NCI-H187 treated with DMSO at 0.1 percent for 48 hours (cell line): Measurements from ENCODE around the gene HNRNPA2B1.
"Not testable (repeated sequence)": the region's sequence is repeated elsewhere in the genome, so short reads cannot be mapped to it uniquely, and the experiment has no call there.

ENCODE experiments used
- DNase-seq: peaks from one replicate; lab custom pipeline; 2025; lab: John Stamatoyannopoulos, UW

The HNRNPA2B1 gene

GRCh38 chr7:26166684-26167266 is 33.8 kb downstream of the HNRNPA2B1 start:
- no peak for DNase-seq

DNA sequence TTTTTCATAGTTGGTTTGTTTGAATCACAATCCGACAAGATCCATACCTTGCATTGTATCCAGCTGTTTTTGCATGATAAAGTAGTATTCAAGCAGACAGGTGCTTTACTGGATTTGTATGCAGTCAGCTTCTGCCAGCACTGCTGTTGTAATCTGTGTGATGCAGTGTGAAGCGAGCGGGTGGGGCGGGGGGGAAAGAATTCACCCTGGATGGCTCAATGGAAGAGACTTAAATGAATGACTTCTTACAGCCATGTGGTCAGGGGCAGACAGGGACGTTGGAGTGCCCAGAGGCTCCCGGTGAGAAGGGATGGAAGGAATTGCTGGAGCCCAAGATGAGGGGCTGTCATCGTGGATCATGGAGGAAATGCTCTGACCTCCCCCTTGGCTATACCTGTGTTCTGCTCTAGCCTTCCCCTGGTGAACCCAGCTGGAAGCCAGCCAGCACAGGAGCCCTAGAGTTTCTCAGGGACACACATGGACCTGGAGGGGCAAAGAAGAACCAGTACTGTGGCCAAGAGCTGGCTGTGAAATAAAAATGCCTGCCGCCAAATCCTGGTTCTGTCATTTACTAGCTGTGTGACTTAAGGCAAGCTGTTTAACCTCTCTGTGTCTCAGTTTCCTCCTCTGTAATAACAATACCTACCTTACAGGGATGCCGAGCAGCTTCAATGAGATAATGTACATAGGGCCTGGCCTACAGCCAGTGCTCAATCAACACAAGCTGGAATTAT is 34.4 kb downstream of the HNRNPA2B1 start:
- no peak for DNase-seq

- not testable (repeated sequence) for DNase-seq
Observed at GRCh38 chr7:26163804-26164203, 36.7 kb downstream of the HNRNPA2B1 start.

DNA sequence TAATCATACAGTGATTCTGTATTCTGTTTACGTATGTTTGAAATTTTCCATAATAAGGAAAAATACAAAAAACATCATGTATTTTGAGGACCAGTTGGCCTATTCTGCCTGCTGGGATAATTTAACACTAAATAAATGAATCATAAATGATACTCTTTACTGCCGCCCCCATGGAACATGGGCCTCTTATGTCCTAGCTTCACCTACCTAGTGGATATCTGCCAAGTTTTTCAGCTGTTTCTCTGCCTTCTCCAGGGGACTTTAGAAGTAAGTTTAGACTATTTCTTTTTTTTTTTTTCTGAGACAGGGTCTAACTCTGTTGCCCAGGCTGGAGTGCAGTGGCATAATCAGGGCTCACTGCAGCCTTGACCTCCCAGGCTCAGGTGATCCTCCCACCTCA is 38.1 kb downstream of the HNRNPA2B1 start:
- no peak for DNase-seq

- no peak for DNase-seq
Observed at GRCh38 chr7:26160896-26161295, 39.6 kb downstream of the HNRNPA2B1 start.

DNA sequence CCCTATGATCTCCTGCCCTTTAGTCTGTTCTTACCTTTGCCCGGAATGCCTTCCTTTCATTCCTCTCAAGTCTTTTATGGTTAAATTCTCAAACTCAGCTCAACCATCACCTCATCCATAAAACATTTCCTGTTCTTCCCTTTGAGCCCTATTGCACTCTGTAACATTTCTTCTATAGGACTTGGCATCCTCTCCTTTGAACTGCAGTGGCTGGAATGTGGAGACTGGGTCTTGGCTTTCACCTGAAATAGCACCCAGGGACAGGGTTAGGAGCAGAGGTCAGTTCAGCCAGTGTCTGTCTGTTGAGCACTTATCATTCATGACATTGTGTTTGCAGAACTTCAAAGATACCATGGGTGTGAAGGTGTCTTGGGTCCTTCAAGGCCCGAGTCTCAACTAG is 41.3 kb downstream of the HNRNPA2B1 start:
- no peak for DNase-seq

DNA sequence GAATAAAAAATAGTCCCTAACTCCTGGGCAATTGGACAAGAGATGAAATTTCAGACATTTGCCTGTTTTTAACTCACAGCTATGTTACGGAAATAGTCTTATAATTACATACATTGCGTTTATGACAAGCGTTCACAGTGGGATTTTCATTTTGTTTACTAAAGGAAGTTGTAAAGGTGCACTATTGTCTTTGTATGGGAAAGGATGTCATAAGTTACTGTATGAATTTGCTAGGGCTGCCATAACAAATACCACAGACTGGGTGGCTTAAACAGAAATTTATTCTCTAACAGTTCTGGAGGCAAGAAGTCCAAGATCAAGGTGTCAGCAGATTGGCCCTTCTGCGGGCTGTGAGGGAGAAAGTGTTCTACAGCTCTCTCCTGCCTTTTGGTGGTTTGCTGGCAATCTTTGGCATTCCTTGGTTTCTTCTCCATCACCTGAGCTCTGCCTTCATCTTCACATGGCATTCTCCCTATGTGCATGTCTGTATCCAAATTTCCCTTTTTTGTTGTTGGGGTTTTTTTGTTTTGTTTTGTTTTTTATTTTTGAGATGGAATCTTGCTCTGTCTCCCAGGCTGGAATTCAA is 42.9 kb downstream of the HNRNPA2B1 start:
- no peak for DNase-seq

DNA sequence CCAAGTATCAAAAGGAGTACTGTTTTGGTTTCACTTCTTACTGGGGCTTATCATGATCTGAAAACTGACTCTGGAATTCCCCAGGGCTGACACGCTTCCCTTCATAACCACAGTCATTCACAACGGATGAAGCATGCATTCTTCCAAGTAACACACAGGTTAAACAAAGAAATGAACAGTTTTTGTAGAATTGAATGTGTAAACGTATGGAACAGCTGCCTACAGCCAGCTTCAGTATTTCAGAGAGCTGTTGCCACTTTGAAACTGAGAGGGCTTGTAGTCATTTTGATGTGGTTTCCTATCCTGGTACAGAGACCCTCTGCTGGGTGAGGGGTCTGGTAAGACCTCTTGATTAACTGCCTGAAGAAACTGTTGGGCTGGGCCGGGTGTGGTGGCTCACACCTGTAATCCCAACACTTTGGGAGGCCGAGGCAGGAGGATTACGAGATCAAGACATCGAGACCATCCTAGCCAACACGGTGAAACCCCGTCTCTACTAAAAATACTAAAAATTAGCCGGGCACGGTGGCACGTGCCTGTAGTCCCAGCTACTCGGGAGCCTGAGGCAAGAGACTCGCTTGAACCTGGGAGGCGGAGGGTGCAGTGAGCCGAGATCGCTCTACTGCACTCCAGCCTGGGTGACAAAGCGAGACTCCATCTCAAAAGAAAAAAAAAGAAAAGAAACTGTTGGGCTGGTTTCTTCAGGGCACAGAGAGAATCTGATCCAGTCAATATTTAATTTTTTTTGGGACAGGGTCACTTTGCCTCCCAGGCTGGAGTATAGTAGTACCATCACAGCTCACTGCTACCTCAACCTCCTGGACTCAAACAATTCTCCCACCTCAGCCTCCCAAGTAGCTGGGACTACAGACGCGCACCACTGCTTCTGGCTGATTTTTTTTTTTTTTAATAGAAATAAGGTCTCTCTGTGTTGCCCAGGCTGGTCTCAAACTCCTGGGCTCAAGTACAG is 43.8 kb downstream of the HNRNPA2B1 start:
- no peak for DNase-seq

DNA sequence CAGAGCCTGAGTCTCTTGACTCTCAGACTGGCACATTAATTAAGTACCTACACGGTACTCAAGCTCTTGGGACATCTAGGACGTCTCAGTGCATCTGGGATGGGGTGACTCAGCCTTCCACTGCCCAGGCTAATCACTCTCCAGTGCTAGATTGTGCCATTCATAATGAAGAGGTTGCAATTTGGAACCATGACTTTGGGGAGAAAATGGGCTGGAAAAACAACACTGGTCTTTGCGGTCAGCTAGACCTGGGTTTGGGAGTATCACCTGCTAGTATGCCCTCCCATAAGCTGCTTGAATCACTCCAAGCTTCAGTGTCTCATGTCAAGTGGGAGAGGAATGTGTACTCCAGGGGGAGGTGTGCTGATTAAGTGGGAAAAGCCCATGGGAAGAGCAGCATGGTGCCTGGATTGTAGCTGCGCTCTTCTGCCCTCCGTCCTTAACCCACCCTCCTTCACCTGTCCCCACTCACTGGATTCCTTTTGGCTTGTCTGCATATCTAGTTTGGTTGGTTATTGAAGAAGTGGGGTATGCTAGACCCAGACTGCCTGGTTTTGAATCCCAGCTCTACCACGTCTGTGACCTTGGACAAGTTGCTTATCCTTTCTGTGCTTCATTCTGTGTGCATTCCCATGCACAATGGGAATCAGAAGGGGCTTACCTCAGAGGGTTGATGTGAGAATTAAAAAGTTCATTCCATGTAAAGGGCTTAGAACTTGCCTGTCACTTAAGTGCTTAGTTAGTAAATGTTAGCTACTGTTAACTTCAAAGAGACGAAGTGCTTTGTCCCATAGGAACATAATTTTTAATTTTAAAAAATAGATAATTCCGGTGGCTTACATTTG is 44.8 kb downstream of the HNRNPA2B1 start:
- DNase-seq: peak; percentile 80

GRCh38 chr7:26153823-26154783 is 46.4 kb downstream of the HNRNPA2B1 start:
- DNase-seq: no peak

DNA sequence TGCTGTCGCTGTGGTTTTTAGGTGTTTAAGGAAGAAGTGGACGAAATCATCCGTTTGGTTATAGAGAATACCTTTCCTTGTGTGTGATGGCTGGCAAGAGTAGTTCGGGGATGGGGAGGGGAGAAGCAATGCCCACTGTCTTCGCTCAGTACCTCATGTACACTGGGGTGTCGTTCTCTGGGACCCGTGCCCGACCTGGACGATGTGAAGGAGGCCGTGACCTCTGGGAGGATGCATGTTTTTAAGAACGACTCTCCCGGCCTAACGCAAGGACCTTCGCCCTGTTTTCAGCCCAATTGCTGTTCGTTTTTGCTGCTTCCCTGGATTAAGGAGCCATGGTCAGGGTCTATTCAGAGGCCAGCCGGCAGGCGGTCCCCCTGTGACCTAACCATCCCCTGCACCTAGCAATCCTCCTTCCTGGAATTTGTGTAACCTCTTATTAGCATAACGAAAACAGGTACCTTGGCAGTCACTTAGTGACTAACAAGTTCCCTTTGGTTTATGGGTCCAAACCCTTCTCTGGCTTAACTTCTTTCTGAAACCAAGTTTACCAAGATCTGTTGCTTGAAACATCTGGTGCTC is 47.2 kb downstream of the HNRNPA2B1 start:
- no peak for DNase-seq

- DNase-seq: not testable (repeated sequence)
Observed at GRCh38 chr7:26152782-26153240, 47.7 kb downstream of the HNRNPA2B1 start.

DNA sequence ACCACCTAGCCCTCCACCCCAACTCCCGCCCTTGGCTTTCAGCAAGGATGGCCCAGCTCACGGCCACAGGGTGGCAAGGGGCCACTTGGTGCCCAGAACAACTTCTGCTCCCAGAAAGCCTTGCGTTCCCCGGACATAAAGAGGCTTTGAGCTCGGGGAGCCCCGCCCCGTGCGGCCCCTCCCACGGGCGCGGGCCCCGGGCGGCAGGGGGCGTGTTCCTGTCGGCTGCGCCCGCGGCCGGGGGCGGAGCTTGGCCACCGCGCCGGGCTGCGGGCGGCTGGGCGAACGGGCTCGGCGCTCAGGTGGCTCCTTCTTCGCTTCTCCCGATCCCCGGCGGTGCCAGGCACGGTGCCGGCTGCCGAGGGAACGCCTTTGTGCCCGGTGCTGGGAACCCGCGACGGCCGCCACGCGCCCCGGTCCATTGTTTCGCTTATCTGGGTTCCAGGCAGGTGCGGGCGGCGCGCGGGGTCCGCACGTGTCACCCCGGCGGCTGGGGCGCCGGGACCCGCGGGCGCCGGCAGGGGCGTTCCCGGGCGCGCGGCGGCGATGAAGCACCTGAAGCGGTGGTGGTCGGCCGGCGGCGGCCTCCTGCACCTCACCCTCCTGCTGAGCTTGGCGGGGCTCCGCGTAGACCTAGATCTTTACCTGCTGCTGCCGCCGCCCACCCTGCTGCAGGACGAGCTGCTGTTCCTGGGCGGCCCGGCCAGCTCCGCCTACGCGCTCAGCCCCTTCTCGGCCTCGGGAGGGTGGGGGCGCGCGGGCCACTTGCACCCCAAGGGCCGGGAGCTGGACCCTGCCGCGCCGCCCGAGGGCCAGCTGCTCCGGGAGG is 48.4 kb downstream of the HNRNPA2B1 start, which contains the start of gene NFE2L3:
TSS of gene NFE2L3 (plus strand) at position 246 of the 829 bp plus-strand sequence. CDS start at position 547, 301 bp downstream.
- DNase-seq: peak; percentile 26

DNA sequence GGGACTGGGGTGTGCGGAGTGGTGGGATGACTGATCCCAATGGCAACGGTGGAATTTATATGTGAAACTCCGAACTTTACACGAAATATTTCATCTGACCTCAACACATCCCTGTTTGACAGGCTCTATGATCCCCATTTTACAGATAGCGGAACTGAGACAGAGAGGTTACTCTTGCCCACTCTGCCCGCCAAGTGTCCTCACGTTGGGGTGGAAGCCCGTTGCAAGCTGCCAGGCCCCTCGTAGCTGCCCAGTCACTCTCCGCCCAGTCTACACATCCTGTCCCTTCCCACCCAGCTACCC is 48.9 kb downstream of the HNRNPA2B1 start:
- DNase-seq: no peak

GRCh38 chr7:26151096-26151495 is 49.5 kb downstream of the HNRNPA2B1 start:
- DNase-seq: no peak

- DNase-seq: no peak
Observed at GRCh38 chr7:26149391-26149977, 51.1 kb downstream of the HNRNPA2B1 start.

DNA sequence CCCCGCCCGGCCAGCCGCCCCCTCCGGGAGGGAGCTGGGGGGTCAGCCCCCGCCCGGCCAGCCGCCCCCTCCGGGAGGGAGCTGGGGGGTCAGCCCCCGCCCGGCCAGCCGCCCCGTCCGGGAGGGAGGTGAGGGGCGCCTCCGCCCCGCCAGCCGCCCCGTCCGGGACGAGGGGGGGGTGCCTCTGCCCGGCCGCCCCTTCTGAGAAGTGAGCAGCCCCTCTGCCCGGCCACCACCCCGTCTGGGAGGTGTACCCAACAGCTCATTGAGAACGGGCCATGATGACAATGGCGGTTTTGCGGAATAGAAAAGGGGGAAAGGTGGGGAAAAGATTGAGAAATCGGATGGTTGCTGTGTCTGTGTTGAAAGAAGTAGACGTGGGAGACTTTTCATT is 52.2 kb downstream of the HNRNPA2B1 start:
- DNase-seq: not testable (repeated sequence)

- DNase-seq: not testable (repeated sequence)
Observed at GRCh38 chr7:26147646-26148306, 52.8 kb downstream of the HNRNPA2B1 start.
